DOHH2 (cell line): ENCODE results near the gene CLDN24.

Source experiments
- H3F3A ChIP-seq: fragments of 200-600 bp; sonication (generic), shearing (Covaris generic); 2 replicates; pipeline ENCODE4 v1.6.0; 2016; ENCODE audit warnings: antibody characterized with exemption, mild to moderate bottlenecking; ENCODE audit not compliant: control insufficient read depth, insufficient read depth
- H3K27ac ChIP-seq: fragments of 200-600 bp; sonication (generic); 2 replicates; pipeline ENCODE4 v1.5.1; 2014; ENCODE audit warnings: low read depth, mild to moderate bottlenecking, low read length, moderate library complexity
- H3K27me3 ChIP-seq: fragments of 200-600 bp; sonication (generic); 2 replicates; pipeline ENCODE4 v1.6.1; 2014; ENCODE audit warnings: mild to moderate bottlenecking, low read length, mixed read lengths; ENCODE audit not compliant: control insufficient read depth
- H3K36me3 ChIP-seq: fragments of 200-600 bp; sonication (generic); 2 replicates; pipeline ENCODE4 v1.6.1; 2014; ENCODE audit warnings: mild to moderate bottlenecking, low read length, moderate library complexity, mixed read lengths; ENCODE audit not compliant: control insufficient read depth
- H3K4me1 ChIP-seq: fragments of 200-600 bp; sonication (generic); 2 replicates; pipeline ENCODE4 v1.6.1; 2014; ENCODE audit warnings: mild to moderate bottlenecking, low read length, mixed read lengths; ENCODE audit not compliant: control insufficient read depth
- H3K4me2 ChIP-seq: fragments of 200-600 bp; sonication (generic); 2 replicates; pipeline ENCODE4 v1.6.0; 2014; ENCODE audit warnings: mild to moderate bottlenecking, low read length, moderate library complexity
- H3K4me3 ChIP-seq: fragments of 200-600 bp; sonication (generic); 2 replicates; pipeline ENCODE4 v1.5.1; 2014; ENCODE audit warnings: mild to moderate bottlenecking, low read length, mixed read lengths
- H3K79me2 ChIP-seq: fragments of 200-600 bp; sonication (generic); 2 replicates; pipeline ENCODE4 v1.6.1; 2014; ENCODE audit warnings: mild to moderate bottlenecking, low read length, mixed read lengths; ENCODE audit not compliant: control insufficient read depth
- H3K9me2 ChIP-seq: fragments of 200-600 bp; sonication (generic); replicated peaks from 2 replicates; pipeline ENCODE4 v1.6.1; 2014; ENCODE audit warnings: mild to moderate bottlenecking, low read length, mixed read lengths; ENCODE audit not compliant: control insufficient read depth
- H3K9me3 ChIP-seq: fragments of 200-600 bp; sonication (generic); 2 replicates; pipeline ENCODE4 v1.6.1; 2014; ENCODE audit warnings: antibody characterized with exemption, low read length, mixed read lengths; ENCODE audit not compliant: control insufficient read depth, insufficient read depth
- H4K20me1 ChIP-seq: fragments of 200-600 bp; sonication (generic); 2 replicates; pipeline ENCODE4 v1.6.0; 2014; ENCODE audit warnings: low read depth, mild to moderate bottlenecking, antibody characterized with exemption, low read length, moderate library complexity; ENCODE audit not compliant: control insufficient read depth, insufficient read depth
- EZH2phosphoT487 ChIP-seq: fragments of 200-600 bp; sonication (generic); IDR thresholded peaks from 2 replicates; pipeline ENCODE4 v1.6.1; 2017; ENCODE audit warnings: borderline replicate concordance, mild to moderate bottlenecking, antibody characterized with exemption, low read length, moderate library complexity, mixed read lengths
- TF ChIP-seq, protein P1 (sequence below): fragments of 200-600 bp; sonication (generic); IDR thresholded peaks from one replicate; pipeline ENCODE4 v1.5.1; 2014; ENCODE audit warnings: antibody characterized with exemption, mild to moderate bottlenecking, low read depth, low read length; ENCODE audit not compliant: poor library complexity, severe bottlenecking

CLDN24 gene

DNA sequence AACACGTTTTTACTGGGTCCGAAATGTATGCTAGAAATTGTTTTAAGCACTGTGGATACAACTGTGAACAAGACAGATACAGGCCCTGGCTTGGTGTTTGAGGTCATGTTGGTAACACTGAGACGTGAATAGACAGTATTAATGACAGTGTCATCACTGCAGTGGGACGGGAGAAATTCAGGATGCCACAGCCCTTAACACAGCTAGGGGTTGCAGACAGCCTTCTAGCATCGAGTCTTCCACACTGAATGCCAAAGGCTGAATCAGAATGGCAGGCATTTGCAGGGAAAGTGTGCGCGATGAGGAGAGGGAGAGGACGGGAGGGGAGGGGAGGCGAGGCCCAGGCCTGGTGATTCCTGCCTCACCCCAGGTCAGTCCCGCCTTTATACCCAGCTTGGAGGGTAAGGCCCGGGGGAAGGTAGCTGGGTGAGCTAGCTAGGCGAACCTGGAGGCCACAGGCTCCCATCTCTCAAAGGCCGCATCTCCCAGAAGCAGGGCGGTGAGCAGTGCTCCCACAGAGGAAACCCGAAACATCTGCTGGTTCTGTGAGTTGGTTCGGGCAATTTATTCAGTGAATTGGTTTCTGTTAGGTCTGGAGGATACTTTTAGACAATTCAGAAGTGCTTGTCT is 44.1 kb upstream of the CLDN24 start:
- no peak for TF ChIP-seq EZH2phosphoT487
- no peak overlapping the region for H3K4me2 ChIP-seq
- no peaks in the 10 kb centered on the region for H3K79me2 ChIP-seq
- H3K9me2 ChIP-seq: no peaks in the 10 kb centered on the region
- no peak overlapping the region for H3K4me3 ChIP-seq
- H3K9me3 ChIP-seq: no peaks in the 10 kb centered on the region
- H4K20me1 ChIP-seq: no peaks in the 10 kb centered on the region
- H3K27me3 ChIP-seq: no peaks in the 10 kb centered on the region
- no peaks in the 10 kb centered on the region for H3K36me3 ChIP-seq
- H3K4me1 ChIP-seq: no peaks in the 10 kb centered on the region
- H3F3A ChIP-seq: no peaks in the 10 kb centered on the region
- no peak overlapping the region for H3K27ac ChIP-seq

DNA sequence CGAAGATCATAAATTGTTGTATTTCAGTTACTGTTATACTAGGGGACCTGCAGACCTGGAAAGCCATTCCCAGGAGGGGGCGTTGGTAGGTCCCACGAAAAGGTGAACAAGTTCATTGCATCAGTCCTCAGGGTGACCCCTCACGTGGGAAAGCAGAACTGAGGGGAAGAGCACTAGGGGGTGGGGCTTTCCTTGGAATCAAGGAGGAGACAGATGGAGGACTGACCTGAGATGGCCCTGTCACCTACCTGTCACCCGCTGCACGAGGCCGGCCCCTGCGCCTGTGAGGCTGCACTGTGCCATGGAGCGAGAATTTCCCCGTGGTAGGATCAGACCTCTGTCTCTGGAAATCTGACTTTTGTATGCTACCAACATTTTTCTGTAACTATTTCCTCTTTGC is 41.8 kb upstream of the CLDN24 start:
- no peaks in the 10 kb centered on the region for H3K79me2 ChIP-seq
- no peaks in the 10 kb centered on the region for H3K9me2 ChIP-seq
- TF ChIP-seq, protein P1, sequence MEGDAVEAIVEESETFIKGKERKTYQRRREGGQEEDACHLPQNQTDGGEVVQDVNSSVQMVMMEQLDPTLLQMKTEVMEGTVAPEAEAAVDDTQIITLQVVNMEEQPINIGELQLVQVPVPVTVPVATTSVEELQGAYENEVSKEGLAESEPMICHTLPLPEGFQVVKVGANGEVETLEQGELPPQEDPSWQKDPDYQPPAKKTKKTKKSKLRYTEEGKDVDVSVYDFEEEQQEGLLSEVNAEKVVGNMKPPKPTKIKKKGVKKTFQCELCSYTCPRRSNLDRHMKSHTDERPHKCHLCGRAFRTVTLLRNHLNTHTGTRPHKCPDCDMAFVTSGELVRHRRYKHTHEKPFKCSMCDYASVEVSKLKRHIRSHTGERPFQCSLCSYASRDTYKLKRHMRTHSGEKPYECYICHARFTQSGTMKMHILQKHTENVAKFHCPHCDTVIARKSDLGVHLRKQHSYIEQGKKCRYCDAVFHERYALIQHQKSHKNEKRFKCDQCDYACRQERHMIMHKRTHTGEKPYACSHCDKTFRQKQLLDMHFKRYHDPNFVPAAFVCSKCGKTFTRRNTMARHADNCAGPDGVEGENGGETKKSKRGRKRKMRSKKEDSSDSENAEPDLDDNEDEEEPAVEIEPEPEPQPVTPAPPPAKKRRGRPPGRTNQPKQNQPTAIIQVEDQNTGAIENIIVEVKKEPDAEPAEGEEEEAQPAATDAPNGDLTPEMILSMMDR: no peak
- TF ChIP-seq EZH2phosphoT487: no peak
- H3K27me3 ChIP-seq: no peaks in the 10 kb centered on the region
- no peaks in the 10 kb centered on the region for H3K36me3 ChIP-seq
- H3K27ac ChIP-seq: no peak overlapping the region
- H4K20me1 ChIP-seq: no peaks in the 10 kb centered on the region
- no peaks in the 10 kb centered on the region for H3K4me1 ChIP-seq
- no peaks in the 10 kb centered on the region for H3K9me3 ChIP-seq
- H3K4me3 ChIP-seq: no peak overlapping the region
- H3F3A ChIP-seq: no peaks in the 10 kb centered on the region
- no peak overlapping the region for H3K4me2 ChIP-seq

DNA sequence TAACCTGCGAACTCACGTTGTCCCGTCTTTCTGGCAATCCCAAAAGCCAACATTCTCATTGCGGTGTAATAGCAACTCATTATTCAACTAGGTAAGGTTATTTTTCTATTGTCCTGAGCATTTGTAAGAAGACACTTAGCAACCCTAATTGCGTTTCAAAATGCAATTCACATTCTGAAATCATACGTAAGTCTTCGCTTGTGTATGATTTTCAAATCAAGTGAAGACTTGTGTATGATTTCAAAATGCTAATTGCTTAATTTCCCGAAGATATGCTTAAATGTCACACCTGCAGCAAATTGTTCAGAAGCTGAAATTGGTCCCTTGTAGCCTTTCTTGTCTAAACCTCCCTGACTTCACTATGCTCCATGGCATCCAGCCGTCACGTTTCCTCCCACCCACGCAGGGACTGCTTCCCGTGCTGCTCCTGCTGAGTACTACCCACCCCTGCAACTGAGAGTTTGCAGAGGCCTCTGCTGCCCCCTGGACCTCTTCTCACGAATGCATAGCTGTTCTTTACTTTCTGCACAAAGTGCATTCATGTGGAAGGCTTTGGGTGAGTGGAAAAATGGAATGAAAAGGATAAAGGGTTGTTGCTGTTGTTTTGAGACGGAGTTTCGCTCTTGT is 40.8 kb upstream of the CLDN24 start:
- no peaks in the 10 kb centered on the region for H4K20me1 ChIP-seq
- no peak overlapping the region for H3K27ac ChIP-seq
- H3K36me3 ChIP-seq: no peaks in the 10 kb centered on the region
- H3K9me3 ChIP-seq: no peaks in the 10 kb centered on the region
- TF ChIP-seq, protein P1: no peak
- no peak for TF ChIP-seq EZH2phosphoT487
- no peaks in the 10 kb centered on the region for H3F3A ChIP-seq
- H3K4me1 ChIP-seq: no peaks in the 10 kb centered on the region
- no peaks in the 10 kb centered on the region for H3K79me2 ChIP-seq
- no peak overlapping the region for H3K4me2 ChIP-seq
- H3K27me3 ChIP-seq: no peaks in the 10 kb centered on the region
- H3K4me3 ChIP-seq: no peak overlapping the region
- no peaks in the 10 kb centered on the region for H3K9me2 ChIP-seq

DNA sequence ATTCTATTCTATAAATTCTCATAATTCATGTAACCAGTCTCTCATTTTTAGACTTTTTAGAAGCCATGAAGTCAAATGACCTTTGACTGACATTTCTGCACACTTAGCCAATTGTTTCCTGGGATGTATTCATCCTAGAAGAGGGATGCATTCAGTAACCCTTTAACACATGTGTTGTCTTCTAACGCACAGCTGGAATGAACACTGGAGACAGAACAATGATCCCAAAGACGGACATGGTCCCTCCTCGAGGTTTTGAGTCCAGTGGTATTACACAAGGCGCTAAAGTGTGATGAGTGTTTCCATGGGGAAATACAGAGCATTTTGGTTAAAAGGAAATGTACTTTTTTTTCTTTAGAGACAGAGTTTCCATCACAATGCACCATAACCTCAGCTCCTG is 39.8 kb upstream of the CLDN24 start:
- Histone ChIP-seq H3K9me3 (no peaks in the 10 kb centered on the region), H3K27ac (no peak overlapping the region), H3K4me2 (no peak overlapping the region), H3K79me2 (no peaks in the 10 kb centered on the region), H3K36me3 (no peaks in the 10 kb centered on the region), H3K4me3 (no peak overlapping the region), H4K20me1 (no peaks in the 10 kb centered on the region), H3K9me2 (no peaks in the 10 kb centered on the region), H3F3A (no peaks in the 10 kb centered on the region), H3K27me3 (no peaks in the 10 kb centered on the region), H3K4me1 (no peaks in the 10 kb centered on the region)
- TF ChIP-seq EZH2phosphoT487: no peak
